Caco-2 (cell line): ENCODE results near the gene NTN1. TPM values are rescaled to one million over a fixed set of nuclear protein-coding genes. Genes with fewer than 3 reads are reported as not detected.

Experiments
- BruUV-seq: library from RNA; stranded (reverse); fragments of 400-500 nt; replicated peaks from 2 replicates; lab custom pipeline; 2021; lab: Mats Ljungman, UMichigan
- CTCF ChIA-PET: fragments of 300-600 bp; sonication (Branson Sonifier 250); formaldehyde crosslinking; loops from one replicate; lab custom pipeline; 2022; ENCODE audit warnings: antibody characterized with exemption; lab: Charles Lee
- POLR2A ChIA-PET: fragments of 300-600 bp; sonication (Branson Sonifier 250); formaldehyde crosslinking; loops from one replicate; lab custom pipeline; 2022; ENCODE audit warnings: antibody characterized with exemption; lab: Charles Lee
- DNase-seq, 2 experiments: peaks; one replicate each; pipeline versions ENCODE4 v3.0.0 to v3.0.0-alpha.2; 2020 to 2022
- H3K27me3 ChIP-seq: replicated peaks from 2 replicates; pipeline ENCODE4 v1.6.0; 2011; ENCODE audit warnings: low read length; ENCODE audit not compliant: control insufficient read depth, insufficient read depth
- H3K36me3 ChIP-seq: 2 replicates; pipeline ENCODE4 v1.5.1; 2011; ENCODE audit warnings: low read length; ENCODE audit not compliant: control insufficient read depth, insufficient read depth
- H3K4me1 ChIP-seq: fragments of 250-450 bp; sonication (Bioruptor Pico); 2 replicates; pipeline ENCODE4 v1.5.1; 2020; ENCODE audit warnings: mild to moderate bottlenecking
- H3K4me3 ChIP-seq: 2 replicates; pipeline ENCODE4 v1.5.1; 2011; ENCODE audit warnings: low read depth, mild to moderate bottlenecking, control low read depth, low read length
- H3K9me3 ChIP-seq: fragments of 250-450 bp; sonication (Bioruptor Pico); 2 replicates; pipeline ENCODE4 v1.5.1; 2020; ENCODE audit warnings: mild to moderate bottlenecking, moderate library complexity
- H3K27ac Mint-ChIP-seq: one replicate; pipeline ENCODE4 v1.8.0; 2022; ENCODE audit warnings: mixed read lengths; ENCODE audit not compliant: unreplicated experiment
- H3K27me3 Mint-ChIP-seq: one replicate; pipeline ENCODE4 v1.8.0; 2022; ENCODE audit warnings: mixed read lengths; ENCODE audit not compliant: insufficient read depth, unreplicated experiment
- H3K36me3 Mint-ChIP-seq: one replicate; pipeline ENCODE4 v1.8.0; 2022; ENCODE audit warnings: mild to moderate bottlenecking, mixed read lengths; ENCODE audit not compliant: insufficient read depth, unreplicated experiment
- H3K4me1 Mint-ChIP-seq: one replicate; pipeline ENCODE4 v1.8.0; 2022; ENCODE audit warnings: low read depth, mixed read lengths; ENCODE audit not compliant: unreplicated experiment
- H3K4me3 Mint-ChIP-seq: one replicate; pipeline ENCODE4 v1.8.0; 2022; ENCODE audit warnings: mild to moderate bottlenecking, moderate library complexity, mixed read lengths; ENCODE audit not compliant: unreplicated experiment
- H3K9me3 Mint-ChIP-seq: one replicate; pipeline ENCODE4 v1.8.0; 2022; ENCODE audit warnings: mixed read lengths; ENCODE audit not compliant: unreplicated experiment
- intact Hi-C: fragments of 100-400 bp; cut with micrococcal nuclease; formaldehyde crosslinking; loops from one replicate; pipeline ENCODE4 v1.10.0; 2022; ENCODE audit not compliant: unreplicated experiment
- total RNA-seq: library from RNA; stranded (reverse); gene quantifications from 2 replicates; pipeline ENCODE4 v1.2.3, GENCODE V29; 2022
- TF ChIP-seq, protein P1 (sequence below), 2 experiments: fragments of 200-600 bp in 1 of 2; IDR thresholded peaks; 1 replicate in 1 of 2; 2 replicates in 1 of 2; pipeline versions ENCODE4 v1.5.1 to v1.8.0; 2011 to 2022; ENCODE audit warnings: antibody characterized with exemption in 1 of 2, control low read depth in 1 of 2, inconsistent platforms in 1 of 2, low read depth in 1 of 2, low read length in 1 of 2, mild to moderate bottlenecking in 1 of 2, moderate library complexity in 1 of 2; ENCODE audit not compliant: insufficient read depth in 1 of 2, severe bottlenecking in 1 of 2, unreplicated experiment in 1 of 2

Gene NTN1
- total RNA-seq, 1 experiment from 2014 or later = 0.88 TPM

DNA sequence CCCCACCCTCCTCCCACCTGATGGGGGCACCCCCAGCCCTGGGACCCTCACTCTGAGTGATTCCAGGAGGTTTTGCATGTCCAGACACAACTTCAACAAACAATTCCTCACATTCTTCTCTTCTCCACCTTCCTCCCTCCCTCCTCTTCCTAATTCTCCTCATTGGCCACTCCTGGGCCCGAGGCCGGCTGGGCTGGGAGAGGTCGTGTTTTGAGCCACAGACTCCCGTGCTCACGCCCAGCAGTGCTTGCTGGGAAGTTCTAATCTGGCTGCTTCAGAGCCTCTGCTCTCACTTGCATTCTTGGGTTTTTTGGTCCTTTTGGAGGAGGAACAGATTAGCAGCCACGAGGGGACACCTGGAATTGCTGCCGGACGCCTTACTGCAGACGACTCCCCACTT, 157.0 kb downstream of the NTN1 start:
- intact Hi-C loops = no loop called here
- Mint-ChIP-seq H3K4me1 (no peaks in the 10 kb centered on the region), H3K27ac (no peak overlapping the region), H3K9me3 (no peaks in the 10 kb centered on the region), H3K4me3 (no peak overlapping the region), H3K27me3 (no peaks in the 10 kb centered on the region), H3K36me3 (no peaks in the 10 kb centered on the region)
- H3K9me3 ChIP-seq = no peaks in the 10 kb centered on the region
- no peaks in the 10 kb centered on the region for H3K27me3 ChIP-seq
- H3K4me1 ChIP-seq = no peaks in the 10 kb centered on the region
- CTCF ChIA-PET = no interaction called here
- no peak overlapping the region for H3K4me3 ChIP-seq
- POLR2A ChIA-PET = no interaction called here
- H3K36me3 ChIP-seq = no peaks in the 10 kb centered on the region
- TF ChIP-seq, protein P1, sequence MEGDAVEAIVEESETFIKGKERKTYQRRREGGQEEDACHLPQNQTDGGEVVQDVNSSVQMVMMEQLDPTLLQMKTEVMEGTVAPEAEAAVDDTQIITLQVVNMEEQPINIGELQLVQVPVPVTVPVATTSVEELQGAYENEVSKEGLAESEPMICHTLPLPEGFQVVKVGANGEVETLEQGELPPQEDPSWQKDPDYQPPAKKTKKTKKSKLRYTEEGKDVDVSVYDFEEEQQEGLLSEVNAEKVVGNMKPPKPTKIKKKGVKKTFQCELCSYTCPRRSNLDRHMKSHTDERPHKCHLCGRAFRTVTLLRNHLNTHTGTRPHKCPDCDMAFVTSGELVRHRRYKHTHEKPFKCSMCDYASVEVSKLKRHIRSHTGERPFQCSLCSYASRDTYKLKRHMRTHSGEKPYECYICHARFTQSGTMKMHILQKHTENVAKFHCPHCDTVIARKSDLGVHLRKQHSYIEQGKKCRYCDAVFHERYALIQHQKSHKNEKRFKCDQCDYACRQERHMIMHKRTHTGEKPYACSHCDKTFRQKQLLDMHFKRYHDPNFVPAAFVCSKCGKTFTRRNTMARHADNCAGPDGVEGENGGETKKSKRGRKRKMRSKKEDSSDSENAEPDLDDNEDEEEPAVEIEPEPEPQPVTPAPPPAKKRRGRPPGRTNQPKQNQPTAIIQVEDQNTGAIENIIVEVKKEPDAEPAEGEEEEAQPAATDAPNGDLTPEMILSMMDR (IDR thresholded peaks at IDR 0.05; ENCODE audit: insufficient read depth in 1 of 2, low read depth in 1 of 2, low read length in 1 of 2, severe bottlenecking in 1 of 2, unreplicated experiment in 1 of 2) = no peak
- DNase-seq = no peak
- BruUV-seq = no TSS peak

DNA sequence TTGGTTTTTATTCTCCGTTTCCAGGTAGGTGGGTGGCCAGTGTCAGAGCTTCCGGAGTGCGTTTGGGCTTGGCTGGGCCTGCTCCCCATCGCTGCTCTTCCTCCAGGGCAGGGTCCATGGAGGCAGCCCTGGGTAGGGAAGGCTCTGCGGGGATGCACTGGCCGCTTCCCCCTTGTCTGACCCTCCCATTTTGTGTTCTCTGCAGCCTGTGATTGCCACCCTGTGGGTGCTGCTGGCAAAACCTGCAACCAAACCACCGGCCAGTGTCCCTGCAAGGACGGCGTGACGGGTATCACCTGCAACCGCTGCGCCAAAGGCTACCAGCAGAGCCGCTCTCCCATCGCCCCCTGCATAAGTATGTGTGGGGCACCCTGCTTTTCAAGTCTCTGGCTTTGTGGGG, 158.3 kb downstream of the NTN1 start:
- BruUV-seq = no TSS peak
- DNase-seq = no peak
- H3K36me3 Mint-ChIP-seq = no peaks in the 10 kb centered on the region
- Histone ChIP-seq H3K4me1 (no peaks in the 10 kb centered on the region), H3K36me3 (no peaks in the 10 kb centered on the region), H3K27me3 (no peaks in the 10 kb centered on the region), H3K4me3 (no peak overlapping the region), H3K9me3 (no peaks in the 10 kb centered on the region)
- ChIA-PET CTCF (no interaction called here), POLR2A (no interaction called here)
- H3K27me3 Mint-ChIP-seq = peaks cover 4% of the 10 kb centered on the region
- H3K27ac Mint-ChIP-seq = no peak overlapping the region
- TF ChIP-seq, protein P1 (IDR thresholded peaks at IDR 0.05; ENCODE audit: insufficient read depth in 1 of 2, low read depth in 1 of 2, low read length in 1 of 2, severe bottlenecking in 1 of 2, unreplicated experiment in 1 of 2) = peak in 1 of 2 experiments; percentile 4
- intact Hi-C loops = no loop called here
- H3K4me3 Mint-ChIP-seq = no peak overlapping the region
- H3K4me1 Mint-ChIP-seq = no peaks in the 10 kb centered on the region
- H3K9me3 Mint-ChIP-seq = no peaks in the 10 kb centered on the region

DNA sequence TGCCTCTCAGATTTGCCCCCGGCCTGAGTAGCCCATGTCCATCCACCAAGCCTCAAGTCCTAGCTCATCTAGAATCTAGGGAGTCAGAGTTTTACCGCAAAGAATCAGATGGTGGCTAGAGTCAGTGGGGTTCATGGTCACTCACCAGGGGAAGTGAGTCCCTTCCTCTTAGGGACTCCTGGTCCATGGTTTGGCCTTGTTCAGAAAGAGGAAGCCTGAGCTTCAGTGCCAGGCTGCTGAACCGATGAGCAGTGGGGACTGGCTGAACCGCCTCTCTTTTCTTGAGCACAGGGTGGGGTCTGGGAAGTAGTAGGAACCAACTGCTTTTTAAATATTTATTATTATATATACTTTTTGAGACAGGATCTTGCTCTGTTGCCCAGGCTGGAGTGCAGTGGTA, 160.3 kb downstream of the NTN1 start:
- H3K9me3 Mint-ChIP-seq = no peaks in the 10 kb centered on the region
- BruUV-seq = no TSS peak
- POLR2A ChIA-PET = no interaction called here
- intact Hi-C loops = no loop called here
- no peaks in the 10 kb centered on the region for H3K4me1 Mint-ChIP-seq
- CTCF ChIA-PET = no interaction called here
- H3K27me3 Mint-ChIP-seq = peaks cover 4% of the 10 kb centered on the region
- no peaks in the 10 kb centered on the region for H3K27me3 ChIP-seq
- no peaks in the 10 kb centered on the region for H3K9me3 ChIP-seq
- DNase-seq = no peak
- no peak overlapping the region for H3K27ac Mint-ChIP-seq
- TF ChIP-seq, protein P1 (IDR thresholded peaks at IDR 0.05; ENCODE audit: insufficient read depth in 1 of 2, low read depth in 1 of 2, low read length in 1 of 2, severe bottlenecking in 1 of 2, unreplicated experiment in 1 of 2) = no peak
- H3K4me3 Mint-ChIP-seq = no peak overlapping the region
- no peaks in the 10 kb centered on the region for H3K4me1 ChIP-seq
- no peaks in the 10 kb centered on the region for H3K36me3 ChIP-seq
- H3K4me3 ChIP-seq = no peak overlapping the region
- H3K36me3 Mint-ChIP-seq = no peaks in the 10 kb centered on the region
